ENCODE results near the gene PPP1CB.

DNA sequence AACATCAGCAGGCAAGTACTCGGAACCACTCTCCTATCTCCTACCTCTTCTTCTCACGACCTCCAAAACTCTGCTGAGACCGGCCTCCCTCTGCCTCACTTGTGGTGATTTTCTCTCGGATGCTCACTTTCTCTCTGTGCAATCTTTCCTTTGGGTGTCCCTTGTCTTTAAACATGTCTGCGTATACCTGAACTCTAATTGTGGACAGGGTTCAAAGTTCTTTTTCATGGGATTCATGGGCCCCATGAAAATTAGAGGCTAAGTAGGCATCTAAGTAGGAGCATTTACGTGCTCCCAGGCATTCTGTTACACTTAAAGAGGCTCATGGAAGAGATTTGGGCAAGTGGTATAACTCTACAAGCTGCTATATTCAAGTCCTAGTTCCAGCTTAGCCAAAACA, 2.1 kb upstream of the PPP1CB start:
- TF ChIP-seq, protein P1, sequence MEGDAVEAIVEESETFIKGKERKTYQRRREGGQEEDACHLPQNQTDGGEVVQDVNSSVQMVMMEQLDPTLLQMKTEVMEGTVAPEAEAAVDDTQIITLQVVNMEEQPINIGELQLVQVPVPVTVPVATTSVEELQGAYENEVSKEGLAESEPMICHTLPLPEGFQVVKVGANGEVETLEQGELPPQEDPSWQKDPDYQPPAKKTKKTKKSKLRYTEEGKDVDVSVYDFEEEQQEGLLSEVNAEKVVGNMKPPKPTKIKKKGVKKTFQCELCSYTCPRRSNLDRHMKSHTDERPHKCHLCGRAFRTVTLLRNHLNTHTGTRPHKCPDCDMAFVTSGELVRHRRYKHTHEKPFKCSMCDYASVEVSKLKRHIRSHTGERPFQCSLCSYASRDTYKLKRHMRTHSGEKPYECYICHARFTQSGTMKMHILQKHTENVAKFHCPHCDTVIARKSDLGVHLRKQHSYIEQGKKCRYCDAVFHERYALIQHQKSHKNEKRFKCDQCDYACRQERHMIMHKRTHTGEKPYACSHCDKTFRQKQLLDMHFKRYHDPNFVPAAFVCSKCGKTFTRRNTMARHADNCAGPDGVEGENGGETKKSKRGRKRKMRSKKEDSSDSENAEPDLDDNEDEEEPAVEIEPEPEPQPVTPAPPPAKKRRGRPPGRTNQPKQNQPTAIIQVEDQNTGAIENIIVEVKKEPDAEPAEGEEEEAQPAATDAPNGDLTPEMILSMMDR (conservative IDR thresholded peaks at IDR 0.05; ENCODE audit: low read length): no peak
- no peak for TF ChIP-seq EZH2phosphoT487 (IDR thresholded peaks at IDR 0.05; ENCODE audit: borderline replicate concordance, low read depth, low read length)
